ENCODE measurements around the gene VPS50. TPM values are rescaled to one million over a fixed set of nuclear protein-coding genes. Genes with fewer than 3 reads are reported as not detected.
"Not testable (repeated sequence)": the region's sequence is repeated elsewhere in the genome, so short reads cannot be mapped to it uniquely, and the experiment has no call there.

The VPS50 gene
- total and polyA plus RNA-seq, 5 donors: 6.4 to 23.0 (median 21.4) TPM

DNA sequence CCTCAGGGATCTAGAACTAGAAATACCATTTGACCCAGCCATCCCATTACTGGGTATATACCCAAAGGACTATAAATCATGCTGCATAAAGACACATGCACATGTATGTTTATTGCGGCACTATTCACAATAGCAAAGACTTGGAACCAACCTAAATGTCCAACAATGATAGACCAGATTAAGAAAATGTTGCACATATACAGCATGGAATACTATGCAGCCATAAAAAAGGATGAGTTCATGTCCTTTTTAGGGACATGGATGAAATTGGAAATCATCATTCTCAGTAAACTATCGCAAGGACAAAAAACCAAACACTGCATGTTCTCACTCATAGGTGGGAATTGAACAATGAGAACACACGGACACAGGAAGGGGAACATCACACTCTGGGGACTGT, 138.8 kb downstream of the VPS50 start:
- 61% methylated on average over 3 of the region's 3 CpGs for WGBS
- H3K4me1 ChIP-seq (ENCODE audit: control insufficient read depth, insufficient read depth, low read length); H3K4me3 ChIP-seq (ENCODE audit: low read length); H3K27me3 ChIP-seq (ENCODE audit: control insufficient read depth, insufficient read depth); H3K9me3 ChIP-seq (ENCODE audit: control insufficient read depth, low read length); DNase-seq; H3K27ac ChIP-seq (ENCODE audit: low read length); ATAC-seq; intact Hi-C loops (cut with DNase I): not testable (repeated sequence)

DNA sequence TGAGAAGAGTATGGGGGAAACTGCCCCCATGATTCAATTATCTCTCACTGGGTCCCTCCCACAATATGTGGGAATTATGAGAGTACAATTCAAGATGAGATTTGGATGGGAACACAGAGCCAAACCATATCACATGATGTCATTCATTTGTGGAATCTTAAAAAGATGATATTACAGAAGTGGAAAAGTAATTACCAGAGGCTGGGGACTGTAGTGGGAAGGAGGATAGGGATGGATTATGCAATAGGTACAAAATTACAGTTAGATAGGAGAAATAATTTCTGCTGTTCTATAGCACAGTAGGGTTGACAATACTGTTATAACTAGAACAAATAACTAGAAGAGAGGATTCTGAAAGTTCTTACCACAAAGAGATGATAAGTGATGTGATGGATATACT, 141.4 kb downstream of the VPS50 start:
- intact Hi-C loops (cut with DNase I): no loop called here
- H3K27me3 ChIP-seq (ENCODE audit: control insufficient read depth, insufficient read depth): no peaks in the 10 kb centered on the region
- no peak overlapping the region for H3K27ac ChIP-seq (ENCODE audit: low read length)
- no peaks in the 10 kb centered on the region for H3K4me1 ChIP-seq (ENCODE audit: control insufficient read depth, insufficient read depth, low read length)
- ATAC-seq: no peak
- H3K4me3 ChIP-seq (ENCODE audit: low read length): no peak overlapping the region
- no peak for DNase-seq
- H3K9me3 ChIP-seq (ENCODE audit: control insufficient read depth, low read length): no peaks in the 10 kb centered on the region

DNA sequence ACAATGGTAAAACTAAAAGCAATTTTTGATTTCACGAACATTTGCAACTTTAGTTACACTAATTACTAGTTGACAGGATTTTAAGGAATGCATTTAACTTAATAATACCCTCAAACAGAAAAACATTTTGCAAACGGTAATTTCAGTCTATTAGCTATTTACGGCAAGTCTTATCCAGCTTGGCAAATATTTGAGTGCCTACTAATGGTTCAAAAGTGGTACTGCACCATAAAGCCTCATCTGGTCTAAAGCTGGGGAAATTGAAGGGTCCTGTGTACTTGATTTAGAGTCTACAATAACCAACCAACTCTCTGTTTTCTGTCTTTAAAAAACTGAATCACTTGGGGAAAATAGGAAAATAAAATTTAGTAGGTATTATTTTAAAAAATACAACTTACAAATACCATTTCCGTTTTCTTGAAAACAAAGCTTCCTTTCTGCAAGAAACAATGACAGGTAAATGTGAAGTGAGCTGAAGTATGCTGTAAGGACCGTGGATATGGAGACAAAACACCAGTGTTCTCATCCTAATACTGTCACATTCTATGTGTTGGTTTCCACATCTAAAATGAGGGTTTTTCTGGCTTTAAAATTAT, 142.3 kb downstream of the VPS50 start:
- intact Hi-C loops (cut with DNase I): no loop called here
- H3K9me3 ChIP-seq (ENCODE audit: control insufficient read depth, low read length): no peaks in the 10 kb centered on the region
- H3K4me3 ChIP-seq (ENCODE audit: low read length): no peak overlapping the region
- H3K4me1 ChIP-seq (ENCODE audit: control insufficient read depth, insufficient read depth, low read length): no peaks in the 10 kb centered on the region
- no peak for DNase-seq
- 37% methylated on average over 5 of the region's 5 CpGs for WGBS
- H3K27ac ChIP-seq (ENCODE audit: low read length): no peak overlapping the region
- no peak for ATAC-seq
- no peaks in the 10 kb centered on the region for H3K27me3 ChIP-seq (ENCODE audit: control insufficient read depth, insufficient read depth)

DNA sequence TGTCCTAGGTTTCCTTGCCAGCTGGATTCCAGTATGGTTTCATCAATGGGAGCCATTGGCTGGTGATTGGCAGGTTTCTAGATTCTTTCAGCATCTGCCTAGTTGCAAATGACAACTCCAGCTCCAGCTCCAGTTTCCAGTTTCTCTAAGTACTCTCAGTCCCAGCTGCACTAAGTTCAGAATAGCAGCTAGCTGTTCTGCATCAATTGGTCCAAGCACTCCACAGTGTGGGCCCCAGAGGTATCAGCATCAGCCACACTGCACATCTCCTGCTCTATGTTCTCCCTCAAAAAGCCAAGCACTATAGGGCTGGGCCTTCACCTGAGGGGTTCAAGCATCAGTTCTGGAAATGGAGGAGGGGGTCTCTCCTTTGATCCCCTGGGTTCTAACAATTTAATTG, 143.4 kb downstream of the VPS50 start:
- no peaks in the 10 kb centered on the region for H3K9me3 ChIP-seq (ENCODE audit: control insufficient read depth, low read length)
- intact Hi-C loops (cut with DNase I): no loop called here
- ATAC-seq (no peak), DNase-seq (no peak)
- no peak overlapping the region for H3K27ac ChIP-seq (ENCODE audit: low read length)
- no peaks in the 10 kb centered on the region for H3K4me1 ChIP-seq (ENCODE audit: control insufficient read depth, insufficient read depth, low read length)
- H3K4me3 ChIP-seq (ENCODE audit: low read length): no peak overlapping the region
- H3K27me3 ChIP-seq (ENCODE audit: control insufficient read depth, insufficient read depth): no peaks in the 10 kb centered on the region

DNA sequence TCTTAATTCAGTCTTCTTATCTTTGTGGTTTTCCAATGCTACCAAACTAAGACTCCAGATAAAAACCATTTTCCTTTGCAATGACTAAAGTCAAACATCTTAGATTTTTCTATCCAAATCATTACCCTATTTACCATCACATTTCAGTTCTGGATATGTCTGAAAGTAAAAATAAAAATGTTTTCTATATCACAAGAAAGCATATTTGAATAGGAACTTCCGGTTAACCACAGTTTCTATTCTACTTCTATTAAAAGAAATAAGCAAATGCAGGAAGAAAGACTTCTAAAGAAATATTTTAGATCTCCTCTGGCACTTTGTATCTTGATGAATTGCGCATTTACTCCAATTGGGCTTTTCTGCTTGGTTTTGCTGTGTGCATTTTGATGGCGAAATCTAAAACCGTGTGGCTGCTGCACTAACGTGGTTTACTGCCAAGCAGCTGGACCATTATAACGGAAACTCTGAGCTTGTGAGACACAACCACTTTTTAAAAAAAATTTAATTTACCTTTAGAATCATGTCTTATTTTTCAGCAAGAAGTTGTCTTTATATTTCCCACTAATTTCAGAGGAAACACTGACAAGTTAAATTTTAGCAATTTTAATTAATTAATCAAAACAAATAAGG, 146.1 kb downstream of the VPS50 start:
- intact Hi-C loops (cut with DNase I): no loop called here
- no peak overlapping the region for H3K4me3 ChIP-seq (ENCODE audit: low read length)
- H3K9me3 ChIP-seq (ENCODE audit: control insufficient read depth, low read length): no peaks in the 10 kb centered on the region
- H3K27ac ChIP-seq (ENCODE audit: low read length): no peak overlapping the region
- ATAC-seq (no peak), DNase-seq (no peak)
- WGBS: 76% methylated on average over 6 of the region's 6 CpGs
- H3K27me3 ChIP-seq (ENCODE audit: control insufficient read depth, insufficient read depth): no peaks in the 10 kb centered on the region
- no peaks in the 10 kb centered on the region for H3K4me1 ChIP-seq (ENCODE audit: control insufficient read depth, insufficient read depth, low read length)

DNA sequence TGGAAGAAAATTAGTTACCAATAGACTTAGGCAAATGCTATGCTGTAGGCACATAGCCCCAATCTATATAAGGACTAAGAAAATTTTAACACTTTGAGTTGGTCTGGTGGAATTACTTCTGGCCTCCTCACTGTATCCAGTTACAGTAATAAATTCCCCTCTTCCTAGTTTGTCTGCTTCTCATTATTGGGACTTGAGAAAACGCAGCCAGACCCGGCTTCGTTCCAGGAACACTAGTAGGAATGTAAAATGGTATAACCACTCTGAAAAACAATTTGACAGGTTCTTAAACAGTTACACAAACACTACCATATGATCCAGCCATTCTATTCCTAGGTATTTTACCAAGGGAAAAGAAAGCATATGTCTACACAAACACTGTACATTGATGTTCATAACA, 150.2 kb downstream of the VPS50 start:
- Histone ChIP-seq H3K27me3 (ENCODE audit: control insufficient read depth, insufficient read depth) (no peaks in the 10 kb centered on the region), H3K4me3 (ENCODE audit: low read length) (no peak overlapping the region), H3K9me3 (ENCODE audit: control insufficient read depth, low read length) (no peaks in the 10 kb centered on the region), H3K4me1 (ENCODE audit: control insufficient read depth, insufficient read depth, low read length) (no peaks in the 10 kb centered on the region), H3K27ac (ENCODE audit: low read length) (no peak overlapping the region)
- intact Hi-C loops (cut with DNase I): no loop called here
- no peak for DNase-seq
- WGBS: 82% methylated on average over 3 of the region's 3 CpGs
- ATAC-seq: no peak

DNA sequence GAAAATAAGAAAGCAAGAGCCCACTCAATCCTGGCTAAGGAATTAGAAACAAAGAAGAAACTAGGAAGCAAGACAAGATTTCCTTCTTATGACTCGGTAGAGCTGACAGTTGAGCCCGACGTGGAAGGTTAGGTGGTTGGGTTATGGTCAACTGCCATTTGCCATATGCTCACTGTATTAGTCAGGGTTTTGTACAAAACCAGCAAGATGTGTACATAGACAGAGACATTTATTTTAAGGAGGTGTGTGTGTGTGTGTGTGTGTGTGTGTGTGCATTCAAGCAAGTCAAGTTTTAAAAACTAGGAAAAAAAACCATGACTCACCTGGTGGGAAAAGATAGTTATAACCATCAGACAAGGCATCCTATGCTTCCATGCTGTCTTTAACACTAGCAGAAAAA, 158.5 kb downstream of the VPS50 start:
- intact Hi-C loops (cut with DNase I): no loop called here
- Histone ChIP-seq H3K27ac (ENCODE audit: low read length) (no peak overlapping the region), H3K27me3 (ENCODE audit: control insufficient read depth, insufficient read depth) (no peaks in the 10 kb centered on the region), H3K4me3 (ENCODE audit: low read length) (no peak overlapping the region), H3K4me1 (ENCODE audit: control insufficient read depth, insufficient read depth, low read length) (no peaks in the 10 kb centered on the region), H3K9me3 (ENCODE audit: control insufficient read depth, low read length) (no peaks in the 10 kb centered on the region)
- 92% methylated on average over 3 of the region's 3 CpGs for WGBS
- DNase-seq: no peak
- no peak for ATAC-seq

DNA sequence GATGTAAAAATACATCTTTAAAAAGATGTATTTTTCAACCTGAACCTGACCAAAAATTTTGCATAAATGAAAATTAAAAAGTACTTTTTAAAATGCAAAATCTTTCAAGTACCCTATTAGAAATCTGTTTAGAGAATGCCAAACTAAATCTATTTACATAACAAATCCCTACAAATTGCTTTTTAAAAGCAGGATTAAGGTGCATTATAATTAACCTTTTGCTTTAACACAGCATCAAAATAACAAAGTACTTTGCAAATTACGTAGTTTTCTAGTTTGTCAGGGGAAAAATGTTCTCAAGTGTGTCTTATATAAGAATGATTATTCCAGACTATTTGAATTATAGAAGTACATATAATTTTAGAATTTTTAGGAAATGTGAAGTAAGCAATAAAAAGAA, 160.8 kb downstream of the VPS50 start:
- 74% methylated on average over 1 of the region's 1 CpG for WGBS
- no peak for DNase-seq
- no peaks in the 10 kb centered on the region for H3K27me3 ChIP-seq (ENCODE audit: control insufficient read depth, insufficient read depth)
- intact Hi-C loops (cut with DNase I): no loop called here
- H3K9me3 ChIP-seq (ENCODE audit: control insufficient read depth, low read length): no peaks in the 10 kb centered on the region
- H3K4me3 ChIP-seq (ENCODE audit: low read length): no peak overlapping the region
- H3K4me1 ChIP-seq (ENCODE audit: control insufficient read depth, insufficient read depth, low read length): no peaks in the 10 kb centered on the region
- no peak overlapping the region for H3K27ac ChIP-seq (ENCODE audit: low read length)
- no peak for ATAC-seq

DNA sequence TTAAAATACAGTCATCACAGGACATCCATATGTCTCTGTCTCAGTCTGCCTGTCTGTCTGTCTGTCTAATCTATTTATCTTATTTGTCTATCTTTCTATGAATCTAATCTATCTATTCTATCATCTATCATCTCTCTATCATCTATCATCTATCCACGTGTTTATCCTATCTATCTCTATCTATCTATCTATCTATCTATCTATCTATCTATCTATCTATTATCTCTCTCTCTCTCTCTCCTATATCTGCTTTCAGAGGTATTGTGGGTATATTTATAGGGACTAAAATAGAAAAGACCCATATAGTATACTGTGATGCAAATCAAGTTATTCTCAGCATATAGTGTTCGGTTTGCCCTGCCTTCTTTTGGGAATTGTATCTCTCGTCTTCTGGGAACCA, 167.5 kb downstream of the VPS50 start:
- Histone ChIP-seq H3K9me3 (ENCODE audit: control insufficient read depth, low read length) (no peaks in the 10 kb centered on the region), H3K4me3 (ENCODE audit: low read length) (no peak overlapping the region), H3K27me3 (ENCODE audit: control insufficient read depth, insufficient read depth) (no peaks in the 10 kb centered on the region), H3K4me1 (ENCODE audit: control insufficient read depth, insufficient read depth, low read length) (no peaks in the 10 kb centered on the region), H3K27ac (ENCODE audit: low read length) (no peak overlapping the region)
- ATAC-seq (no peak), DNase-seq (no peak)
- intact Hi-C loops (cut with DNase I): no loop called here
- WGBS: 77% methylated on average over 3 of the region's 3 CpGs

DNA sequence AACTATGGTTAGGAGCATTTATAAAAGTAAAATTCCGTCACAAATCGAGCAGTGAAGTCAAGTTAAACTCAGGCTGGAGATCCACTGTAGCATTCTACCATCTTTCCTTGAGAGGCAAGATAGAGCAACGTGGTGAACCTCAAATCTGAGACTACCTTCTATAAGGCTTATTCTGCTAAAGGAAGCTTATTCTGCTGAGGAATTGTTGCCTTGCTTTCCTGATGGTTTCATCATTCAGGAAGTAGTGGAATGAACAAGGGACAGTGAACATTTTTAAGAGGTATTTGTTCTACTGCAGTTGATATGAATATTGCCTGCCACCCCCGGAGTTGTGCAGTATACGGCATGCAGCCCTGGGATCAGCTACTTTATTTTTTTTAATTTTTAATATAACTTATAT, 170.8 kb downstream of the VPS50 start:
- 85% methylated on average over 5 of the region's 5 CpGs for WGBS
- intact Hi-C loops (cut with DNase I): no loop called here
- no peak for DNase-seq
- no peaks in the 10 kb centered on the region for H3K27me3 ChIP-seq (ENCODE audit: control insufficient read depth, insufficient read depth)
- ATAC-seq: no peak
- peaks cover 2% of the 10 kb centered on the region for H3K9me3 ChIP-seq (ENCODE audit: control insufficient read depth, low read length)
- no peak overlapping the region for H3K4me3 ChIP-seq (ENCODE audit: low read length)
- H3K4me1 ChIP-seq (ENCODE audit: control insufficient read depth, insufficient read depth, low read length): no peaks in the 10 kb centered on the region
- H3K27ac ChIP-seq (ENCODE audit: low read length): no peak overlapping the region

DNA sequence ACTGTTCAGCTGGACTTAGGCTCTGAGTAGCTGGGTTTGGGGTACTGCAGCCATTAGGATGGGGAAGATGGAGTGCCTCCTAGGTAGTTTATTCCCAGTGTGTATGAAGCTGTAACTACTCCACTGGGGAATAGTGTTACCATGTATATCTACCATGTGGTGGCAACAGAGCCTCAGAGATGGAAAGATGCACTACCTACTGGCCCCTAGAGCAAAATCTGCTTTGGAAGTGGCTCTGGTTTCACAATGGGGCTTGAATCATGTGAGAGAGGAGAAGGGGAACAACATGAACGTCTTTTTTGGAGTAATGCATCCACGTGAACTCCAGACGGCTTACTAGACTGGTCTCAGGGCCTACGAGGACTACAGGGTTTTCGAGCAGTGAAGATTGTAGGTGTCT, 175.1 kb downstream of the VPS50 start:
- no peak overlapping the region for H3K4me3 ChIP-seq (ENCODE audit: low read length)
- no peak for DNase-seq
- no peaks in the 10 kb centered on the region for H3K4me1 ChIP-seq (ENCODE audit: control insufficient read depth, insufficient read depth, low read length)
- intact Hi-C loops (cut with DNase I): no loop called here
- WGBS: 81% methylated on average over 5 of the region's 5 CpGs
- peaks cover 2% of the 10 kb centered on the region for H3K9me3 ChIP-seq (ENCODE audit: control insufficient read depth, low read length)
- H3K27ac ChIP-seq (ENCODE audit: low read length): no peak overlapping the region
- no peaks in the 10 kb centered on the region for H3K27me3 ChIP-seq (ENCODE audit: control insufficient read depth, insufficient read depth)
- no peak for ATAC-seq

DNA sequence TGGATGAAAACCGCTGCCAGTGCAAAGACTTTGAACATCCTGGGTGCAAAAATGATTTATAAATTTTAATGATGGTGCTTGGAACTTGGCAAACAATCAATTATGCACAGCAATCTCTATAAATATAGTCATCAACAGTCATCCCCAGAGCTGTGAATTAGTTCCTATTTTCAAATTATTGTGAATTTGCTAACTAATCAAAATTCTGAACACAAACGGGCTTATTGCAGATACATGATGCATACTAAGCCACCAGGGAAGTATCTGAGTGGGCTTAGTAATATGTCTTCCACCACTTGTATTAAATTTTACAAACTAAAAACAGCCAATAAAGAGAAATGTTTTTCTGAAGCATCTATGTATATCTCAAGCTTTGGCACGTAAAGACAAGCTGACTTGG, 177.2 kb downstream of the VPS50 start:
- no peak for ATAC-seq
- H3K4me3 ChIP-seq (ENCODE audit: low read length): no peak overlapping the region
- H3K27me3 ChIP-seq (ENCODE audit: control insufficient read depth, insufficient read depth): no peaks in the 10 kb centered on the region
- DNase-seq: no peak
- H3K27ac ChIP-seq (ENCODE audit: low read length): no peak overlapping the region
- no peaks in the 10 kb centered on the region for H3K4me1 ChIP-seq (ENCODE audit: control insufficient read depth, insufficient read depth, low read length)
- H3K9me3 ChIP-seq (ENCODE audit: control insufficient read depth, low read length): peaks cover 2% of the 10 kb centered on the region
- WGBS: 53% methylated on average over 3 of the region's 3 CpGs
- intact Hi-C loops (cut with DNase I): no loop called here
